ENCODE data around the gene TULP3.
A peak's percentile ranks its signal among the peaks of the same experiment; 100 is the strongest.

Gene TULP3

DNA sequence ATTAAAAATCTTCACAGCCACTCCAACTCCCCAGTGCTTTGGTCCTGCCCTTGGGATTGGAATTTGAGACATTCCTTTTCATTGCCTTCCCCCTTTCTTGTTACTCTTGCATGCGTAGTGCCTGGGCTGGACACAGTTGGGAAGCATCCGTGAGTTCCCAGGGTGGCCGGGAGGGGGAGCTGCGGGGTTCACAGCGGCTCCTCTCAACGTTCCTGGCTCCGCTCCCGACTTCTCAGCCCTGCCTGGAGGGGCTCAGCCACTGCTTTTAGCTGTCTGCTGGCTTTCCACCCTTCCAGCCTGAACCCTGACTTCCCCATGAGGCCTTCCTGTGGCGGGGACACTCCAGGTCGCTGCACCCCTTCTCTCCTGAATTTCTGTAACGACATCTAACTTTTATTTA lies 37.1 kb upstream of the TULP3 start:
- no peak overlapping the region for H3K4me3 ChIP-seq (ENCODE audit: low read depth, low read length)
- TF ChIP-seq, protein P1, sequence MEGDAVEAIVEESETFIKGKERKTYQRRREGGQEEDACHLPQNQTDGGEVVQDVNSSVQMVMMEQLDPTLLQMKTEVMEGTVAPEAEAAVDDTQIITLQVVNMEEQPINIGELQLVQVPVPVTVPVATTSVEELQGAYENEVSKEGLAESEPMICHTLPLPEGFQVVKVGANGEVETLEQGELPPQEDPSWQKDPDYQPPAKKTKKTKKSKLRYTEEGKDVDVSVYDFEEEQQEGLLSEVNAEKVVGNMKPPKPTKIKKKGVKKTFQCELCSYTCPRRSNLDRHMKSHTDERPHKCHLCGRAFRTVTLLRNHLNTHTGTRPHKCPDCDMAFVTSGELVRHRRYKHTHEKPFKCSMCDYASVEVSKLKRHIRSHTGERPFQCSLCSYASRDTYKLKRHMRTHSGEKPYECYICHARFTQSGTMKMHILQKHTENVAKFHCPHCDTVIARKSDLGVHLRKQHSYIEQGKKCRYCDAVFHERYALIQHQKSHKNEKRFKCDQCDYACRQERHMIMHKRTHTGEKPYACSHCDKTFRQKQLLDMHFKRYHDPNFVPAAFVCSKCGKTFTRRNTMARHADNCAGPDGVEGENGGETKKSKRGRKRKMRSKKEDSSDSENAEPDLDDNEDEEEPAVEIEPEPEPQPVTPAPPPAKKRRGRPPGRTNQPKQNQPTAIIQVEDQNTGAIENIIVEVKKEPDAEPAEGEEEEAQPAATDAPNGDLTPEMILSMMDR (IDR thresholded peaks at IDR 0.05; ENCODE audit: control insufficient read depth, extremely low read depth, insufficient read depth): peak; percentile 84
- DNase-seq (ENCODE audit: low read depth): no peak

DNA sequence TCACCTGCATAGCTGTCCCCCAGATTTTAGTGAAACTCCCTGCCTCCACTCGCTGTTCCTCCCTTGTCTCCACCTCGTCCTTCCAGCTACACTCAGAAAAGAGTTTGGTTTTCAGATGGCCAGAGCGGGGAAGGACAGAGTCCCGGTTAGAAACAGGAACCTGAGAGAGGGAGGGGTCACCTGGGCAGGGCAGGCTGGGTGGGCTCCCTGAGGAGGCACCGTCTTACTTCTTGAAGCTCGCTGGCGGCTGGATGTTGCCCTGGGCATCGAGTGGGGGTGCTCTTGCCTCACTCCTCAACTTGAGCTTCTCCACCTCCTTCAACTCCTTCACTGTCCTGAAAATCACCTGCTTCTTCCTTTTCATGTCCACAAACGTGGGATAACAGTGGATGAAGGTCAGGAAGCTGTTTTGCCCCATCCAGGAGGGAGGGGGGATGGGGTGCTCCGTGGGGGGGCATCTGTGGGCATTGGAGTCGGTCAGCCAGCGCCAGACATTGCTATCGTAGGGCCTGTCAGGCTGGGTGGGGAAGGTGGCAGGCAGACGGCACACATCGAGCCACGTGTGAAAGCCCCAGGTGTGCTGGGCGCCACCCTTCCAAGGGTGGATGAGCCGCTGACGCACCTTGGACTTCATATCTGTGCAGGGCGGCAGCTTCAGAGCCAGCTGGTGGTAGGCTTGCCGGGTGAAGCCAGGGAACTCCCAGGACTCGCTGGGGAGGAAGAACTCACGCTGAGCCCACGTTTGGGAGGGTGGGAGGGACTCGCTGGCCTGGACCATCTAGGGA lies 35.8 kb upstream of the TULP3 start:
- no peak for DNase-seq (ENCODE audit: low read depth)
- TF ChIP-seq, protein P1 (IDR thresholded peaks at IDR 0.05; ENCODE audit: control insufficient read depth, extremely low read depth, insufficient read depth): no peak
- no peak overlapping the region for H3K4me3 ChIP-seq (ENCODE audit: low read depth, low read length)

DNA sequence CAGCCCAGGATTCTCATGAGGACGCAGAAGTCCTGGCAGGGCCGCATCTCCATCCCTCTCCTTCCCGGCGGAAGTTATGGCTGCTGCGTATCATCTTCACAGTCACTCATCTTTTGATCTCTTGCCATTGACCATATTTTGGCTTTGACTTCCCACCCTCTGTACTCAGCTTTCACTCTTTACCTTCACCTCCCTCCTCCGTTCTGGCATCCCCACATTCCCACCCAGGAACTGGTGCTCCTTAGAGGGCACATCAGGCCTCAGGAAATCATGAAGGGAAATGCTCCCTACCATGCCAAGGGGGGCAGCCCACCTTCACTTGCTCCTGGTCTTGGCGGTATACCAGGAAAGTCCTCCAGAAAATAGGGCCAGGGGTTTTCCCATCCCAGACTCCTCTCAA lies 35.1 kb upstream of the TULP3 start:
- no peak overlapping the region for H3K4me3 ChIP-seq (ENCODE audit: low read depth, low read length)
- no peak for DNase-seq (ENCODE audit: low read depth)
- TF ChIP-seq, protein P1 (IDR thresholded peaks at IDR 0.05; ENCODE audit: control insufficient read depth, extremely low read depth, insufficient read depth): no peak

DNA sequence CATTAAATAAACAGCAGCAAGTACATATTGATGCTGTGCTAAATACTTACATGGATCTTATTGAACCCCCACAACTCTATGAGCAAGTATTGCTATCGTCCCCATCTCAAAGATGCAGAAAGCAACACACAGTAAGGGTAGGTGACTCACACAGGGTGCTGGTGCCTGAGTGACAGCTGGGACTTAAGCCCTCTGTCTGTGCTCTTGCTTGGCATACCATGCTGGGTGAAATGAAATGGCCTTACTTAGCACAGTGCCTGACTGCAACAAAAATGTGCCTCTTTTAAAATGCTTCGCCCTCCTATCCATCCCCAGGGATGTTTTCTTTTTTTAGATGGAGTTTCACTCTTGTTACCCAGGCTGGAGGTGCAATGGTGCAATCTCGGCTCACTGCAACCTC lies 34.6 kb upstream of the TULP3 start:
- DNase-seq (ENCODE audit: low read depth): no peak
- no peak overlapping the region for H3K4me3 ChIP-seq (ENCODE audit: low read depth, low read length)
- TF ChIP-seq, protein P1 (IDR thresholded peaks at IDR 0.05; ENCODE audit: control insufficient read depth, extremely low read depth, insufficient read depth): no peak

DNA sequence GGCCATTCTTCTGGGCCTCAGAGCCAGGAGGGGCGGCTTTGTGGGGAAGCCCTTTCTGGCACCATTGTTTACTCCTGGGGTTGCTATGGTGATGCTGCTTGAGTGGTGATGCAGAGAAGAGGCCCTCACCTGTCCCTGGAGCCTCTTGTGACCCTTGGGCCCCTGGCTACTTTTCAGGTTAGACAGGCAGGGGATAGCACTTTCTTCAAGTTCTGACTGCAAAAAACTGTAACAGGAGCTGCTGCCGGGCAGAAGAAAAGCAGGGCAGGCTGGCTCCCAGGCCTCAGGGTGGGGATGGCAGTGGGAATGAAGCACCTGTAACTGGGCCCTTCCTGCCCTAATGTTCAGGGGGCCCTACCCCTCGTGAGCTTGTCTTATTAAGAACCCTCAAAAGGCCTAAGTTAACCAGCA lies 33.7 kb upstream of the TULP3 start, which contains the start of gene TEX52:
Gene TEX52, minus strand, starts transcription at position 19 of the 411 bp plus-strand sequence. Its CDS starts 13 bp downstream, at position 6.
- H3K4me3 ChIP-seq (ENCODE audit: low read depth, low read length): no peak within 1 kb of the TSS
- DNase-seq (ENCODE audit: low read depth): no peak

DNA sequence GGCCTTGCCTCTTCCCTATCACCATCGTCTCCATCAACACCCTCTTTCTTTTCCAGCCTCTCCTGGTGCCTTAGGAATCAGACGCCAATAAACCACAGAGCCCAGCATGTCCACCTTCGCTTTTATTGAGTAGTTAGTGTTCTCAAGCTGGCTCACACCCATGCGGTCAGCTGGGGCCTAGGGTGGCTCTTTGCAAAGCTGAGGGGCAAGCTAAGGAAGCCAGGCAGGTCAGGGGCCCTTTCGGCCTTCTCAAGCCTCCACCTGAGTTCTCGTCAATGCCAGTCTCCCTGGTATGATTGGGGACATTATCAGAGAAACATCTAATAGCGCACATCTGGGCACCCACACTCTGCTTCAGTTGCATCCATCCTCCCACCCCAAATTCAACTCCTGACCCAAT lies 33.1 kb upstream of the TULP3 start:
- TF ChIP-seq, protein P1 (IDR thresholded peaks at IDR 0.05; ENCODE audit: control insufficient read depth, extremely low read depth, insufficient read depth): no peak
- H3K4me3 ChIP-seq (ENCODE audit: low read depth, low read length): no peak overlapping the region
- no peak for DNase-seq (ENCODE audit: low read depth)

More for the DNA sequence above, 33.7 kb upstream of the TULP3 start, which contains the start of gene TEX52:
- TF ChIP-seq, protein P1 (IDR thresholded peaks at IDR 0.05; ENCODE audit: control insufficient read depth, extremely low read depth, insufficient read depth): no peak

DNA sequence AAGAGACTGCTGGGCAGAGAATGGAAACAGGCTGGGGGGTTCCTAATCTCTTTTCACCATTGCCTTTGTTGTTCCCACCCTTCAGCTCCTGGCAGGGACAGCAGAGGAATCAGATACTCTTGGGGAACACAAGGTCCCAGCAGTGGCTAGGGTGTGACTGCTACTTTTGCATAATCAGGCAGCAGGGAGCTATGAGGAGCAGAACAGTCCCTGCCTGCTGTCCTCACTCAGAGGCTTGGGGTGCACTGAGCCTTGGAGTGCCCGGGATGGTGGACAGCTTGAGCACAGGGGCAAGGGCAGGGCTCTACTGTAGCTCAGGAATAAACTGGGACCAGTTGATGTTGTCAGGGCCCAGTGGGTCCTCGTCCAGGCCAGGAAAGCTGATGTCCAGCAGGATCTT lies 32.4 kb upstream of the TULP3 start:
- DNase-seq (ENCODE audit: low read depth): no peak

More for the DNA sequence above, 32.4 kb upstream of the TULP3 start:
- TF ChIP-seq, protein P1 (IDR thresholded peaks at IDR 0.05; ENCODE audit: control insufficient read depth, extremely low read depth, insufficient read depth): no peak
- H3K4me3 ChIP-seq (ENCODE audit: low read depth, low read length): no peak overlapping the region

Data from LNCaP clone FGC (cell line).